ENCODE data around the gene NAA25. TPM values are rescaled to one million over a fixed set of nuclear protein-coding genes. Genes with fewer than 3 reads are reported as not detected.

Gene NAA25
- total and polyA plus RNA-seq, 4 donors, result 6.2 to 38.5 (median 19.4) TPM

DNA sequence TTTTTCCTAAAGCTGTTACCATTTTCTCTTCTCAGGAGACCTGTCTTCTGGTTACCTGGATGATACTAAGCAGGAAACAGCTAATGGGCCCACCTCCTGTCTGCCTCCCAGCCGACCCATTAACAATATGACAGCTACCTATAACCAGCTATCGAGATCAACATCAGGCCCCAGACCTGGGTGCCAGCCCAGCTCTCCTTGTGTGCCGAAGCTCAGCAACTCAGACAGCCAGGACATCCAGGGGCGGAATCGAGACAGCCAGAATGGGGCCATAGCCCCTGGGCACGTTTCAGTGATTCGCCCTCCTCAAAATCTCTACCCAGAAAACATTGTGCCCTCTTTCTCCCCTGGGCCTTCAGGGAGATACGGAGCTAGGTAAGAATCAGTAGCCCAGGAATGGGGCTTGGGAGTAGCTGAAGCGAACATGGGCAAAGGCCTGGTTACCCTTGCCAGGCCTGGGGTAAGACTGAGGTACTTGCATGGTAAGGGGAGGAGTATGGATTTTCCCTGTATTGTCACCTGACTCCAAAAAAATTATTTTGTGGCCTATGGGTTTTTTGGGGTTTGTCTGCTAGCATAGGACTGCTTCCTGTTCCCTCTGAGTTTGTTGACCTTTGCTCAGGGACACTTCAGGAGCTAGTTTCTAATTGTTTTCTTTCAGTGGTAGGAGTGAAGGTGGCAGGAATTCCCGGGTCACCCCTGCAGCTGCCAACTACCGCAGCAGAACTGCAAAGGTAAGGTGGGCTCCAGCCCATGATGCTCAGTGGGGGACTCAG lies 43.4 kb upstream of the NAA25 start:
- no peak for DNase-seq
- peaks cover 0 to 4% (median 0%) of the 10 kb centered on the region in 5 donors for H3K4me1 ChIP-seq (ENCODE audit: control insufficient read depth in 5 of 5, insufficient read depth in 5 of 5, low read length in 5 of 5)

DNA sequence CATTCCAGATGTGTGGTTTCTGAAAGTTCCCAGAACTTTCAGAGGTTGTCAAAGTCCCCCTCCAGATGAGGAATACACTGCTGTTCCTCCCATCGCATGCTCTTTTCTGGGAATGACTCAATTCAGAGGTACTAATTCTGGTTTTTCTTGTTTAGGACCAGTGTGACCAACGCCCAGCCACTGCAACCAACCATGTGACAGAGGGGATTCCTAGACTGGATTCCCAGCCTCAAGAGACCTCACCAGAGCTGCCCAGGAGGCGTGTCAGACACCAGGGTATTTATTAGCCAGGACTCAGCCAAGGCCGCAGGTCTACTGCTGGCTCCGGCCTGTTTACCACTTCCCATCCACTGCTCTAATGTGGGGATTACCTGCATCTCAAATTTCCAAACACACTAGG lies 41.0 kb upstream of the NAA25 start:
- H3K9me3 ChIP-seq (ENCODE audit: control insufficient read depth in 4 of 4, insufficient read depth in 3 of 4, low read length in 3 of 4), result no peaks in the 10 kb centered on the region
- 72 to 86% methylated on average over 5 of the region's 5 CpGs for whole genome bisulfite sequencing, 2 donors
- peak; percentile 23 to 50 (median 38) for DNase-seq

More for the DNA sequence above, 43.4 kb upstream of the NAA25 start:
- WGBS, 2 donors, result 93 to 95% methylated on average over 11 of the region's 11 CpGs
- Histone ChIP-seq H3K9ac (ENCODE audit: insufficient read depth in 1 of 2, low read length in 2 of 2) (no peak overlapping the region), H3K27me3 (ENCODE audit: control insufficient read depth in 3 of 3, insufficient read depth in 3 of 3, low read length in 2 of 3) (no peaks in the 10 kb centered on the region), H3K27ac (ENCODE audit: low read depth in 1 of 2, low read length in 1 of 2) (no peak overlapping the region), H3K36me3 (ENCODE audit: control insufficient read depth in 4 of 4, insufficient read depth in 4 of 4, low read length in 4 of 4) (peaks cover 32 to 53% (median 42%) of the 10 kb centered on the region in 4 donors), H3K9me3 (ENCODE audit: control insufficient read depth in 4 of 4, insufficient read depth in 3 of 4, low read length in 3 of 4) (no peaks in the 10 kb centered on the region), H3K4me3 (no peak overlapping the region)
- no peak for ATAC-seq (ENCODE audit: insufficient read depth, low FRiP score)
- TF ChIP-seq, protein P1, sequence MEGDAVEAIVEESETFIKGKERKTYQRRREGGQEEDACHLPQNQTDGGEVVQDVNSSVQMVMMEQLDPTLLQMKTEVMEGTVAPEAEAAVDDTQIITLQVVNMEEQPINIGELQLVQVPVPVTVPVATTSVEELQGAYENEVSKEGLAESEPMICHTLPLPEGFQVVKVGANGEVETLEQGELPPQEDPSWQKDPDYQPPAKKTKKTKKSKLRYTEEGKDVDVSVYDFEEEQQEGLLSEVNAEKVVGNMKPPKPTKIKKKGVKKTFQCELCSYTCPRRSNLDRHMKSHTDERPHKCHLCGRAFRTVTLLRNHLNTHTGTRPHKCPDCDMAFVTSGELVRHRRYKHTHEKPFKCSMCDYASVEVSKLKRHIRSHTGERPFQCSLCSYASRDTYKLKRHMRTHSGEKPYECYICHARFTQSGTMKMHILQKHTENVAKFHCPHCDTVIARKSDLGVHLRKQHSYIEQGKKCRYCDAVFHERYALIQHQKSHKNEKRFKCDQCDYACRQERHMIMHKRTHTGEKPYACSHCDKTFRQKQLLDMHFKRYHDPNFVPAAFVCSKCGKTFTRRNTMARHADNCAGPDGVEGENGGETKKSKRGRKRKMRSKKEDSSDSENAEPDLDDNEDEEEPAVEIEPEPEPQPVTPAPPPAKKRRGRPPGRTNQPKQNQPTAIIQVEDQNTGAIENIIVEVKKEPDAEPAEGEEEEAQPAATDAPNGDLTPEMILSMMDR (IDR thresholded peaks at IDR 0.05; ENCODE audit: control extremely low read depth, extremely low read depth), result no peak

DNA sequence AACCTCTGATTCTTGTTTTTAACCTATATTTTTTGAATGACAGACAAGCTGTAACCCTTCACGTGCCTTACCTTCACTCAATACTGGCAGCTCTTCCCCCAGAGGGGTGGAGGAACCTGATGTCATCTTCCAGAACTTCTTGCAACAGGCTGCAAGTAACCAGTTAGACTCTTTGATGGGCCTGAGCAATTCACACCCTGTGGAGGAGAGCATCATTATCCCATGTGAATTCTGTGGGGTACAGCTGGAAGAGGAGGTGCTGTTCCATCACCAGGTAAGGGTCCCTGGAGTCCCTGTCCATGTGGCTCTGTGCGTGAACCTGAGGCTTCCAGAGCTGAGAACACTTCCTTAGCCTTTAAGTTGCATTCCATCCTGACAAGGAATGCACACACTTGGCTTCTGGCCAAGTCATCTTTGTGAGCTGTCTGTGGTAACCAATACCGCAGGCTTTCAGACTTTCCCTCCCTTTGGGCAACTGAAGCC lies 39.5 kb upstream of the NAA25 start:
- 81 to 86% methylated on average over 3 of the region's 3 CpGs for WGBS, 2 donors

More for the DNA sequence above, 41.0 kb upstream of the NAA25 start:
- peaks cover 37 to 63% (median 54%) of the 10 kb centered on the region in 4 donors for H3K36me3 ChIP-seq (ENCODE audit: control insufficient read depth in 4 of 4, insufficient read depth in 4 of 4, low read length in 4 of 4)
- peak; percentile 58 for ATAC-seq (ENCODE audit: insufficient read depth, low FRiP score)
- no peaks in the 10 kb centered on the region for H3K27me3 ChIP-seq (ENCODE audit: control insufficient read depth in 3 of 3, insufficient read depth in 3 of 3, low read length in 2 of 3)
- H3K27ac ChIP-seq (ENCODE audit: low read depth in 1 of 2, low read length in 1 of 2), result peak overlapping the region in 1 of 2 donors; percentile 26
- no peak overlapping the region for H3K9ac ChIP-seq (ENCODE audit: insufficient read depth in 1 of 2, low read length in 2 of 2)
- peaks cover 0 to 4% (median 0%) of the 10 kb centered on the region in 5 donors for H3K4me1 ChIP-seq (ENCODE audit: control insufficient read depth in 5 of 5, insufficient read depth in 5 of 5, low read length in 5 of 5)
- TF ChIP-seq, protein P1 (IDR thresholded peaks at IDR 0.05; ENCODE audit: control extremely low read depth, extremely low read depth), result no peak
- no peak overlapping the region for H3K4me3 ChIP-seq

More for the DNA sequence above, 39.5 kb upstream of the NAA25 start:
- H3K27me3 ChIP-seq (ENCODE audit: control insufficient read depth in 3 of 3, insufficient read depth in 3 of 3, low read length in 2 of 3), result no peaks in the 10 kb centered on the region
- no peak overlapping the region for H3K9ac ChIP-seq (ENCODE audit: insufficient read depth in 1 of 2, low read length in 2 of 2)
- peaks cover 35 to 64% (median 54%) of the 10 kb centered on the region in 4 donors for H3K36me3 ChIP-seq (ENCODE audit: control insufficient read depth in 4 of 4, insufficient read depth in 4 of 4, low read length in 4 of 4)
- DNase-seq (peak in 2 of 3 donors; percentile 25 to 29), ATAC-seq (ENCODE audit: insufficient read depth, low FRiP score) (no peak)
- no peaks in the 10 kb centered on the region for H3K9me3 ChIP-seq (ENCODE audit: control insufficient read depth in 4 of 4, insufficient read depth in 3 of 4, low read length in 3 of 4)
- TF ChIP-seq, protein P1 (IDR thresholded peaks at IDR 0.05; ENCODE audit: control extremely low read depth, extremely low read depth), result no peak
- H3K4me3 ChIP-seq, result no peak overlapping the region
- H3K4me1 ChIP-seq (ENCODE audit: control insufficient read depth in 5 of 5, insufficient read depth in 5 of 5, low read length in 5 of 5), result peaks cover 0 to 4% (median 0%) of the 10 kb centered on the region in 5 donors
- no peak overlapping the region for H3K27ac ChIP-seq (ENCODE audit: low read depth in 1 of 2, low read length in 1 of 2)
